ENCODE results near the gene HP.
A peak's percentile ranks its signal among the peaks of the same experiment; 100 is the strongest.

DNA sequence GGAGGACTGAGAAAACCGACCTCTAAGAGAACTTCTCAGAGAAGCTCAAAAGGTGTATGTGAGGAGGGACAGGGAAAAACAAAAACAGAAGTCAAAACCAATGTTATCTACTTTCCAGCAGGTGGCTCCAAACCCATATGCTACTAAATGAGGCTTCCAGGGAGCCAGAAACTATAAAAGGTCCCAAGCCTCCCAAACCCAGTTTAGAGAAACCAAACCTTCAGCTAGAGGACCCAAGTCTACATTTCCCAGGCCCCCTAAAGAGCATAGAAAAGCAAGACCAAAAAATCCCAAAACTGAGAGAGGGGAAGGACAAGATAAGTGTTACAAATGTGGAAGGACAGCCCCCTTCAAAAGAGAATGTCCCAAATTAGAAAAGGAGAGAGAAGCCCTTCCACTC lies 12.4 kb downstream of the HP start:
- TF ChIP-seq, protein P1, sequence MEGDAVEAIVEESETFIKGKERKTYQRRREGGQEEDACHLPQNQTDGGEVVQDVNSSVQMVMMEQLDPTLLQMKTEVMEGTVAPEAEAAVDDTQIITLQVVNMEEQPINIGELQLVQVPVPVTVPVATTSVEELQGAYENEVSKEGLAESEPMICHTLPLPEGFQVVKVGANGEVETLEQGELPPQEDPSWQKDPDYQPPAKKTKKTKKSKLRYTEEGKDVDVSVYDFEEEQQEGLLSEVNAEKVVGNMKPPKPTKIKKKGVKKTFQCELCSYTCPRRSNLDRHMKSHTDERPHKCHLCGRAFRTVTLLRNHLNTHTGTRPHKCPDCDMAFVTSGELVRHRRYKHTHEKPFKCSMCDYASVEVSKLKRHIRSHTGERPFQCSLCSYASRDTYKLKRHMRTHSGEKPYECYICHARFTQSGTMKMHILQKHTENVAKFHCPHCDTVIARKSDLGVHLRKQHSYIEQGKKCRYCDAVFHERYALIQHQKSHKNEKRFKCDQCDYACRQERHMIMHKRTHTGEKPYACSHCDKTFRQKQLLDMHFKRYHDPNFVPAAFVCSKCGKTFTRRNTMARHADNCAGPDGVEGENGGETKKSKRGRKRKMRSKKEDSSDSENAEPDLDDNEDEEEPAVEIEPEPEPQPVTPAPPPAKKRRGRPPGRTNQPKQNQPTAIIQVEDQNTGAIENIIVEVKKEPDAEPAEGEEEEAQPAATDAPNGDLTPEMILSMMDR (IDR thresholded peaks at IDR 0.05) = peak in 4 of 6 experiments; percentile 26 to 56 (median 42)
- no peak for TF ChIP-seq POLR2A (IDR thresholded peaks at IDR 0.05)
